Prostate gland (tissue), 2 donors: ENCODE data around the gene TGIF2. TPM values are rescaled to one million over a fixed set of nuclear protein-coding genes. Genes with fewer than 3 reads are reported as not detected.

Experiments used
- DNase-seq: peaks from one replicate; pipeline ENCODE4 v3.0.0-alpha.2; 2019; ENCODE audit warnings: low spot score
- H3K27ac ChIP-seq, 2 donors: fragments of 200-600 bp; sonication (generic); 2 replicates each; pipeline ENCODE4 v1.5.1; 2017 to 2019
- H3K27me3 ChIP-seq: fragments of 200-600 bp; sonication (generic); replicated peaks from 2 replicates; pipeline ENCODE4 v1.5.1; 2019; ENCODE audit not compliant: insufficient read depth
- H3K36me3 ChIP-seq, 2 donors: fragments of 200-600 bp; sonication (generic); 1 replicate in 1 of 2; 2 replicates in 1 of 2; pipeline versions ENCODE4 v1.5.1 to v1.8.1; 2017 to 2019
- H3K4me1 ChIP-seq: fragments of 200-600 bp; sonication (generic); replicated peaks from 2 replicates; pipeline ENCODE4 v1.5.1; 2019
- H3K4me3 ChIP-seq, 2 donors: fragments of 200-600 bp; sonication (generic); 2 replicates each; pipeline ENCODE4 v1.5.1; 2017 to 2019
- H3K9me3 ChIP-seq: fragments of 200-600 bp; sonication (generic); 2 replicates; pipeline ENCODE4 v1.5.1; 2017
- POLR2A ChIP-seq: fragments of 450-650 bp; IDR thresholded peaks from one replicate; pipeline ENCODE4 v1.6.1; 2016; ENCODE audit warnings: antibody characterized with exemption, mild to moderate bottlenecking
- POLR2AphosphoS5 ChIP-seq: sonication (generic); formaldehyde crosslinking; IDR thresholded peaks from one replicate; pipeline ENCODE4 v1.6.1; 2017; ENCODE audit warnings: antibody characterized with exemption
- WGBS: methylation state at CpG from one replicate; pipeline ENCODE4 v1.1.5; 2018; 5-methylcytosine and 5-hydroxymethylcytosine counted together
- intact Hi-C: fragments of 100-400 bp; cut with DNase I; formaldehyde crosslinking; loops from one replicate; pipeline ENCODE4 v1.14.2; 2022
- total RNA-seq, 2 donors: library from RNA; depleted of rRNA; stranded (reverse); fragments of >200 nt; gene quantifications; one replicate each; pipeline ENCODE4 v1.1.0, GENCODE V29; 2016
- TF ChIP-seq, protein P1 (sequence below), 4 experiments: fragments of 200-600 bp in 2 of 4; fragments of 450-650 bp in 2 of 4; sonication (generic) in 2 of 4; IDR thresholded peaks; 1 replicate in 3 of 4; 2 replicates in 1 of 4; pipeline ENCODE4 v1.5.1; 2016 to 2019; ENCODE audit warnings: antibody characterized with exemption in 4 of 4, mild to moderate bottlenecking in 2 of 4, moderate library complexity in 2 of 4

Gene TGIF2
- total RNA-seq, 2 donors from 2014 or later, result 16.7 to 34.8 TPM

DNA sequence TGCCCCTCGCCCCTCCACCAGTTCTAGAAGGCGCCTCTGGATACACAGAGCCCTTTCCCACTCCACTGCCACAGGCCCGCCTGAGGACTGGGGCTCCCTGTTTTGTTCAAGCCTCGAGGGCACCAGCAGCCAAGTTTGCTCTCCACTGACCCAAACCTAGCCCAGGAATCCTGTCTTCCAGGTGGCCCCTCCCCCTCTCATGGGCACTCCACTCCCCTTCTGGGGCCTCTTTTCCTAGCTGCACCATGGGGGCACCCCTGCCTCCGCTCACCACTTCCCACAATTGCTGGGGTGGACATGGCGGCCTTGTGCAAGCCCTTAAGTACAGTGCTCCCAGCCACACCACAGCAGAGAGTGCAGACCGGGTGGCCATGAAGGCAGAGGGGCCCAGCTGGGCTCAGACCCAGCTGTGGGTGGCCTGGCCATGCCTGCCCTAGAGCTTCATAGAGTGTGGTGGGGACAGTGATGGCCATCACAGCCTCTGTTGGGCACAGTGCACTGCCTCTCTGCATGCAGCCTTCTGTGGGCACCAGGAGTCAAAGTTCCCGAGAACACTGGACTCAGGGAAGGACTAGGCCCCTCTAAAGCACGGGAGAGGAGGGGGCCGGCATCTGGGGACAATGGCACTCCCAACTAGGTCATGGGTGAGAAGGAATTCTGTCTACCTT lies 30.7 kb upstream of the TGIF2 start:
- H3K27me3 ChIP-seq, result no peaks in the 10 kb centered on the region
- no peaks in the 10 kb centered on the region for H3K9me3 ChIP-seq
- H3K36me3 ChIP-seq, result no peaks in the 10 kb centered on the region
- peak overlapping the region; percentile 81 to 95 for H3K27ac ChIP-seq
- TF ChIP-seq, protein P1, sequence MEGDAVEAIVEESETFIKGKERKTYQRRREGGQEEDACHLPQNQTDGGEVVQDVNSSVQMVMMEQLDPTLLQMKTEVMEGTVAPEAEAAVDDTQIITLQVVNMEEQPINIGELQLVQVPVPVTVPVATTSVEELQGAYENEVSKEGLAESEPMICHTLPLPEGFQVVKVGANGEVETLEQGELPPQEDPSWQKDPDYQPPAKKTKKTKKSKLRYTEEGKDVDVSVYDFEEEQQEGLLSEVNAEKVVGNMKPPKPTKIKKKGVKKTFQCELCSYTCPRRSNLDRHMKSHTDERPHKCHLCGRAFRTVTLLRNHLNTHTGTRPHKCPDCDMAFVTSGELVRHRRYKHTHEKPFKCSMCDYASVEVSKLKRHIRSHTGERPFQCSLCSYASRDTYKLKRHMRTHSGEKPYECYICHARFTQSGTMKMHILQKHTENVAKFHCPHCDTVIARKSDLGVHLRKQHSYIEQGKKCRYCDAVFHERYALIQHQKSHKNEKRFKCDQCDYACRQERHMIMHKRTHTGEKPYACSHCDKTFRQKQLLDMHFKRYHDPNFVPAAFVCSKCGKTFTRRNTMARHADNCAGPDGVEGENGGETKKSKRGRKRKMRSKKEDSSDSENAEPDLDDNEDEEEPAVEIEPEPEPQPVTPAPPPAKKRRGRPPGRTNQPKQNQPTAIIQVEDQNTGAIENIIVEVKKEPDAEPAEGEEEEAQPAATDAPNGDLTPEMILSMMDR (IDR thresholded peaks at IDR 0.05), result no peak
- peak overlapping the region; percentile 45 to 68 for H3K4me3 ChIP-seq
- WGBS, result 76% methylated on average over 10 of the region's 10 CpGs
- intact Hi-C loops, result loop anchor here (2.0 kb wide), 1 partner anchor 80 kb away; no protein-coding TSS in a partner anchor
- H3K4me1 ChIP-seq, result no peaks in the 10 kb centered on the region
- DNase-seq, result no peak

DNA sequence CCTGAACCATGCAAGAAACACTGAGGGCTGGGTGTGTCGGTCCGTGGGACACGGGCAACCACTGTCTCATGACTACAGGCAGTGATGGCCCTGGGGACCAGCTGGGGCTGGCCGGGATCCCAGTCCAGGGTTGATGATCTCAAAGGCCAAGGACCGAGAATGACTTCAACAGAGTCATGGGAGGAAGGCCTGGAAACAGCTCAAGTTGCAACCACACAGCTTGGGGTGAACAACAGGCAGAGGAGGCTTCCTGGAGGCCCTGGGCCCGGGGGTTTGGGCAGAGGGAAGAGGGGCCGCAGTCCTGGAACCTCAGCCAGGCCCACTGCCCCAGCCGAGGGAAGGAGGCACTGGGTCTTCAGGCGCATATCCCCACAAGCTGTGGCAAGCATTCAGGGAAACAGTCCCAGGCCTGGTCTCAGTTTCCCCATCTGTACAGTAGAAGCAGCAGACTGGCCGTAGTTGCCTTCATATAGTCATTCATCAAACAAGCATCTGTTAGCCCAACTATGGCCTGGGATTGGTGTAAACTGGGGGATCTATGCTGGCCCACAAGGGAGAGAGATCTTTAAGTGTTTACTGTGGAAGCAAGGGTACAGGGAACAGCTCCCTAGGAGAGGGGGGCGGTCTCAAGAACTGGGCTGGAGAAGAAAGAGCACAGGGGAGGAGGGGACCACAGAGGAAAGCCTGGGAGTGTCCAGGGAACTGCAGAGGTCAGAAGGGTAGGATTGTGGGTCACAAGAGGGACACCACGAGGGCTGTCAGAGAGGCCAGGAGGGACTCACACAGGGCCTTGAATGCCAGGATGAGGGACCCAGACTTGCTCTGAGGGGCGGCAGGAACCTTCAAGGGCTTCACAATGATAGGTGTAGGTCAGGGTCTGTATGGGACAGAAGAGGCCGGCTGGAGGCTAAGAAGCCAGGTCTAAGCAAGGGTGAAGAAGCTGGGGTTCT lies 29.9 kb upstream of the TGIF2 start:
- intact Hi-C loops, result loop anchor here (2.0 kb wide), 1 partner anchor 81 kb away; no protein-coding TSS in a partner anchor
- Histone ChIP-seq H3K27me3 (no peaks in the 10 kb centered on the region), H3K4me1 (no peaks in the 10 kb centered on the region), H3K4me3 (peak overlapping the region; percentile 45 to 68), H3K27ac (peak overlapping the region; percentile 81 to 95), H3K9me3 (no peaks in the 10 kb centered on the region), H3K36me3 (no peaks in the 10 kb centered on the region)
- TF ChIP-seq POLR2A (no peak), POLR2AphosphoS5 (no peak)
- TF ChIP-seq, protein P1 (IDR thresholded peaks at IDR 0.05), result no peak
- 60% methylated on average over 14 of the region's 14 CpGs for WGBS
- DNase-seq, result no peak

DNA sequence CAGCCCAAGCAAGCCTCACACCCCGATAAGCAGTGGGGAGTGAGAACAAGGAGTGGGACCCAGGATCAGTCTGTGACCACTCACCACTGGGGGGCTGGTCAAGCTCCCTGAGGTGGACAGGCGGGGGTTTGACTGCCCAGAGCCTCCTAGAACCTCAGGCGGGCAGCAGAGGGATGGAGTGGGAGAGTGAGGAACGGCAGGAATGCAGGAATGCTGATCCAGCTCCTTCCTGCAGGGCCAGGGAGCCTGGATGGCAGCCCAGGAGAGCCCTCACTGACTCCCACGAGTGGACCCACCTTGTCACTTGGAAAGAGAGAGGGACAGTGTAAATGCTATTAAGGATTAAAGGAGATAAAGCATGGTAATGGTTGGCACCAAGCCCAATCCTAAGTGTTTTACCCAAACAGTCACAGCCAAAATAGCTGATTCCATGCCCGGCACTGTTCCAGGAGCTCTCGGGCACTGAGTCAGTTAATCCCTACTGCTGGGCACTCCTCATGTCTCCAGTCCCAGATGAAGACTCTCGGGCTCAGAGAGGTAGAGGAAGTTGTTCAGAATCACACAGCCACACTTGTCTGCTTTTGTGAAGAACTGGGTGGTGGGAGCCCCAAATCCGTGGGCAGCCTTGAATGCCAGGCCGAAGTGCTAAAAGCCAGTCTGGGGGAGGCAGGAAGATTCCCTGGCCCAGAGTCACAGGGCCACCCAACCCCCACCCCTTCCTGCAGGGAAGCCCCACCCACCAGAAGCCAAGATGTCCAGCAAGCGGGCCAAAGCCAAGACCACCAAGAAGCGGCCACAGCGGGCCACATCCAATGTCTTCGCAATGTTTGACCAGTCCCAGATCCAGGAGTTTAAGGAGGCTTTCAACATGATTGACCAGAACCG lies 29.0 kb upstream of the TGIF2 start:
- no peaks in the 10 kb centered on the region for H3K4me1 ChIP-seq
- peak overlapping the region; percentile 81 to 95 for H3K27ac ChIP-seq
- TF ChIP-seq POLR2A, result no peak
- TF ChIP-seq, protein P1 (IDR thresholded peaks at IDR 0.05), result no peak
- TF ChIP-seq POLR2AphosphoS5, result no peak
- intact Hi-C loops, result no loop called here
- peak overlapping the region; percentile 45 to 68 for H3K4me3 ChIP-seq
- no peak for DNase-seq
- no peaks in the 10 kb centered on the region for H3K9me3 ChIP-seq
- 59% methylated on average over 14 of the region's 15 CpGs for WGBS
- H3K36me3 ChIP-seq, result no peaks in the 10 kb centered on the region
- no peaks in the 10 kb centered on the region for H3K27me3 ChIP-seq

DNA sequence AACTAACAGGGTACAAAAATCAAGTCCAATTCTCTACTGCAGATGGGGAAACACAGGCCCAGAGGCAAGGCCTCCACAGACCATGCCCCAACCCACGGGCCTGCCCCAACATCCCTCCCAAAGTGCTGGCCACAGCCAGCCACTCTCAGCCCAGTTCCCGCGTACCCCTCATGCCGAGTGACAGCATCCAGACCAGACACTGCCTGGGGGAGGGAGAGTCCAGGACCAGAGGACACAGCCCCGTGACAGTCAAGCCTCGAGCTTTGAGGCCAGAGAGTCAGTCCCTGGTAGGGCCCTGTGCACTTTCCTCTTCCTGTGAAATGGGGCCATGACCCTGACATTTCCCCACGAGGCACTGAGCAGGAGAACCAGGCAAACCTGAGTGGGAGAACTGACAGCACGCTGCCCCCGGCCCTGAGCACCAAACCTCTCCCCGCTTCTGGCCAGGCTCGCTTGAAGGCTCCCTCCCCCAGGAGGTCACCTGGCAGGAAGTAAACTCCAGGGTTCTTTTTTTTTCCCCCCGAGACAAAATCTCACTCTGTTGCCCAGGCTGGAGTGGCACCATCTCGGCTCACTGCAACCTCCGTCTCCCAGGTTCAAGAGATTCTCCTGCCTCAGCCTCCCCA lies 27.2 kb upstream of the TGIF2 start:
- no peak for TF ChIP-seq POLR2A
- TF ChIP-seq POLR2AphosphoS5, result no peak
- TF ChIP-seq, protein P1 (IDR thresholded peaks at IDR 0.05), result no peak
- Histone ChIP-seq H3K27ac (no peak overlapping the region), H3K4me3 (no peak overlapping the region), H3K27me3 (no peaks in the 10 kb centered on the region), H3K9me3 (no peaks in the 10 kb centered on the region), H3K36me3 (no peaks in the 10 kb centered on the region), H3K4me1 (no peaks in the 10 kb centered on the region)
- 57% methylated on average over 14 of the region's 14 CpGs for WGBS
- intact Hi-C loops, result no loop called here
- no peak for DNase-seq
